ENCODE results near the gene CCT6A.
A peak's percentile ranks its signal among the peaks of the same experiment; 100 is the strongest.
"Not testable (repeated sequence)": the region's sequence is repeated elsewhere in the genome, so short reads cannot be mapped to it uniquely, and the experiment has no call there.

CCT6A gene

DNA sequence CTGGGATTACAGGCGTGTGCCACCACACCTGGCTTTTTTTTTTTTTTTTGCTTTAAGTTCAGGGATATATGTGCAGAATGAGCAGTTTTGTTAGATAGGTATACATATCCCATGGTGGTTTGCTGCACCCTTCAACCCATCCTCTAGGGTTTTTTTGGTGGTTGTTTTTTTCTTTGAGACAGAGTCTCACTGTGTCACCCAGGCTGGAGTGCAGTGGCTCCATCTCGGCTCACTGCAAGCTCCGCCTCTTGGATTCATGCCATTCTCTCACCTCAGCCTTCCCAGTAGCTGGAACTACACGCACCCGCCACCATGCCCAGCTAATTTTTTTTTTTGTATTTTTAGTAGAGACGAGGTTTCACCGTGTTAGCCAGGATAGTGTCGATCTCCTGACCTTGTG, 2.8 kb upstream of the CCT6A start:
- H3K4me3 ChIP-seq (ENCODE audit: low read depth, low read length); DNase-seq (ENCODE audit: low read depth): not testable (repeated sequence)

DNA sequence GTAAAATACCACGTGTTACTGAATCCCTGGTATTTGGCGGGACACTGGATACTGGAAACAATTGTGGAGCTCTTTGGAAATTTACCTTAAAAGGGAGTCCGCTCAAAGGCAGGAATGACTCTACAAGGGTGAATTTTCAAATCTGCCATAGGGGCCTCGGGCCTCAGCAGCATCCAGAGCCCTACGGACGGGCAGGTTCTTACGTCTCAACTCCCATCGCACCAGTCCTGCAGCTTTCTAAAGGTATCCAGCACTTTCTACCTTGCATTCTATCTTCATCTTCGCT, 569 bp upstream of the CCT6A start:
- DNase-seq (ENCODE audit: low read depth), result no peak
- H3K4me3 ChIP-seq (ENCODE audit: low read depth, low read length), result peak overlapping the region; percentile 96

DNA sequence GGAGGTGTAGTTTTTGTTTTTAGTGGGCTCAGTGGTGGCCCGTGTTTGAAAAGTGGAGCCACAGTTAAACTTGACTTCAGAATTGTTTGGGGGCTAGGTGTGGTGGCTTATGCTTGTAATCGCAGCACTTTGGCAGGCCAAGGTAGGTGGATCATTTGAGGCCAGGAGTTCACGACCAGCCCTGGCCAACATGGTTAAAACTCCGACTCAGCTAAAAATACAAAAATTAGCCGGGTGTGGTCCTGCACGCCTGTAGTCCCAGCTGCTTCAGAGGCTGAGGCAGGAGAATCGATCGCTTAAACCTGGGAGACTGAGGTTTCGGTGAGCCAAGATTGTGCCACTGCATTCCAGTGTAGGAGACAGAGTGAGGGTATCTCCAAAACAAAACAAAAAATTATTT, 1.8 kb downstream of the CCT6A start:
- H3K4me3 ChIP-seq (ENCODE audit: low read depth, low read length), result no peak overlapping the region
- DNase-seq (ENCODE audit: low read depth), result no peak

DNA sequence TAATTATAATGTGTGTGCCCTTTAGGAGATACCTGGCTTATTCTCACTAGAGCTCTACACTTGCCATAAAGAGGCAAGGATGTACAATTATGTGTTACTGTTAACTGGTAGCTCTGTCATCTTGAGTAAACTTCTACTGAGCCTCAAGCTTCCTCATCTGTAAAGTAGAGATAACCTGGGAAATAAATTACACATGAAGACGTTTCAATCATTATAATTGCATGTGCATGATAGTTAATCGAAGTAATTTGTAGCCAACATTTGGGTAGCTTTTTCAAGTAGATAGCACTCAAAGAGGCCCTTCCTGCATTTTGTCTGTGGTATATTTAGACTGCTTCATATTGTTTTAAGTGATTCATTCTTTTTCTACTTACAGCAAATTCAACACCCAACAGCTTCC, 2.4 kb downstream of the CCT6A start:
- no peak for DNase-seq (ENCODE audit: low read depth)
- H3K4me3 ChIP-seq (ENCODE audit: low read depth, low read length), result no peak overlapping the region

DNA sequence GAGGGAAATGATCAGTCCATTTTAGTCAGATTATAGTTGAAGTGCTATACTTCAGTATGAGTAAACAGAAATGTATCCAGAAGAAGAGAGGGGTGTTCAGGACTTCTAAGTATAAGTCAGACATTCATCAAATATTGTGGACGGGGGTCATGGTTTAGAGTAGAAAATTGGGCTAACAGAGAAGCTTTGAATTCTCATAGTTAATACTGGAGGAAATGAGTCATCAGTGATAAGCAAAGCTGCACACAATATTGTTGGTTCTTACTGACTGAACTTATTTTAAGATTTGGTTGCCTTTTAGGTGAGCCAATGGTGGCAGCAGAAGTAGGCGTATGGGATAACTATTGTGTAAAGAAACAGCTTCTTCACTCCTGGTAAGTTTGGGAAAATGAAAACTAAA, 10.8 kb downstream of the CCT6A start:
- no peak overlapping the region for H3K4me3 ChIP-seq (ENCODE audit: low read depth, low read length)
- DNase-seq (ENCODE audit: low read depth), result no peak

DNA sequence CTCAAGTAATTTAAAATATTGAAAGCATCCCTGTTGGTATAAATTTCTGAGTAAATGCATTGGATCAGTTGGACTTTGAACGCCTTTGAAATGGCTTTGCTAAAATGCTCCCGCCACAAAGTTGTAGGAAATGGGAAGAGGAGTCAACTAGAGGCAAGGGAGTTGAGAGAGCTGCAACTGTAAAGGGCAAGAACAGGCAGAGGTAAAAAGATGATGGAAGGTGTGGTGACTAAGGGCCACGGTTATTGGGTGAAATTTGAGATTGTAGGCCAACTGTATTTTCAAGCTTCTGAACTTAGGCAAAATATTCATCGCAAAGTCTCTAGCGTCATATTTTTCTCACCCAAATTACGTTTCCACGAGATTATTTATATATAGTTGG, 11.9 kb downstream of the CCT6A start:
- H3K4me3 ChIP-seq (ENCODE audit: low read depth, low read length), result peak overlapping the region; percentile 88

DNA sequence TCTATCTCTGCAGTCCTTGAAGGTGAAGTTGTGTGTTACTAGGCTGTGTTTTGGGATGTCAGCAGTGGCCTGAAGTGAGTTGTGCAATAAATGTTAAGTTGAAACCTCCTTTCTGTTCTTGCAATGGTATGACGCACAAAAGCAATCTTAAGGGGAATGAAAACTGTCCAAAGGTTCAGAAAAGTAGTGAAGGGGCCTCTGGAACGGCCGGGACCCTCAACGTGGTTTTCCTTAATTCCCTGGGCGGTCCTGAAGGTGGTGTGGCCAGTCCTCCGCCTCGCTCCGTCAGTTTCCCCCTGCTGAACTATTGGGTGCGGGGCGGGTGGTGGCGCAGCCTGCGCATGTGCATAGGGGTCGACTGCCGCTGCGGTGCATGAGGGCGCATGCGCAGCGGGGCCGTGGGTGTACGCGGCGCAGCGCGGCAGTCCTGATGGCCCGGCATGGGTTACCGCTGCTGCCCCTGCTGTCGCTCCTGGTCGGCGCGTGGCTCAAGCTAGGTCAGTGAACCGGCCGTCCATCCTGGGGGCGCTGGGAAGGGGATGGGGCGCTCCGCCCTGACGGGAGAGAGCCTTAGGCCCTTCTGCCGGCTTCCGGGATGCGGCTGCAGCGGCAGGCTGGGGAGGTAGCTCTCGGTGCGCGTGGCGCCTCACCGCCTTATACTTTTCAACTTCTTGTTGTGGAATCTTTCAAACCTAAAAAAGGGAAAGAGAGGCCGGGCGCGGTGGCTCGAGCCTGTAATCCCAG, 12.5 kb downstream of the CCT6A start, which contains the start of gene SUMF2:
TSS of gene SUMF2 (plus strand) at position 405 of the 744 bp plus-strand sequence. CDS start at position 431, 26 bp downstream.
- peak within 1 kb of the TSS; percentile 88 for H3K4me3 ChIP-seq (ENCODE audit: low read depth, low read length)
- DNase-seq (ENCODE audit: low read depth), result peak; percentile 60

More for the DNA sequence above, 11.9 kb downstream of the CCT6A start:
- no peak for DNase-seq (ENCODE audit: low read depth)

DNA sequence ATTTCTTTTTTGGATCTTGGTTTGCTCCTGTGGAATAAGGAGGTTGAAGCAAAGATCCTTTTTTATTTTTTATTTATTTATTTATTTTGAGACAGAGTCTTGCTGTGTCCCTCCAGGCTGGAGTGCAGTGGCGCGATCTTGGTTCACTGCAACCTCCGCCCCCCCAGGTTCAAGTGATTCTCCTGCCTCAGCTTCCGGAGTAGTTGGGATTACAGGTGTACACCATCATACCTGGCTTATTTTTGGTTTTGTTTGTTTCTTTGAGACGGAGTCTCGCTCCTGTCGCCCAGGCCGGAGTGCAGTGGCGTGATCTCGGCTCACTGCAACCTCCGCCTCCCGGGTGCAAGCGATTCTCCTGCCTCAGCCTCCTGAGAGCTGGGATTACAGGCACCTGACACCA, 14.8 kb downstream of the CCT6A start:
- DNase-seq (ENCODE audit: low read depth); H3K4me3 ChIP-seq (ENCODE audit: low read depth, low read length): not testable (repeated sequence)

DNA sequence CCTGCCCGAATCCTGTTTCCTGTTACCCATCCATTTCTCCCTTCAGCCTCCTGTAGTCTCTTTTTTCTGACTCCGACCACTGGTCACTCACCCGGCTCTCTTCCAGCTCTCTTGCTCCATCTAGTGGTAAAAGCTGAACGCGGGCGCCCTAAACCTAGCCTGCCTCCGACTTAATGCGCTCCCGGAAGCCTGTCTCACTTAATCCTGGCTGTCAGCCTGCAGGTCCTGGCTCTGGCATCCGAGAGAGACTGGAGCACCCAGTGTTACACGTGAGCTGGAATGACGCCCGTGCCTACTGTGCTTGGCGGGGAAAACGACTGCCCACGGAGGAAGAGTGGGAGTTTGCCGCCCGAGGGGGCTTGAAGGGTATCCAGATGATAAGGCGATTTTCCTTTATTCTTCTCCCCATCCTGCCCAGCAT, 22.8 kb downstream of the CCT6A start:
- DNase-seq (ENCODE audit: low read depth), result no peak
- no peak overlapping the region for H3K4me3 ChIP-seq (ENCODE audit: low read depth, low read length)

DNA sequence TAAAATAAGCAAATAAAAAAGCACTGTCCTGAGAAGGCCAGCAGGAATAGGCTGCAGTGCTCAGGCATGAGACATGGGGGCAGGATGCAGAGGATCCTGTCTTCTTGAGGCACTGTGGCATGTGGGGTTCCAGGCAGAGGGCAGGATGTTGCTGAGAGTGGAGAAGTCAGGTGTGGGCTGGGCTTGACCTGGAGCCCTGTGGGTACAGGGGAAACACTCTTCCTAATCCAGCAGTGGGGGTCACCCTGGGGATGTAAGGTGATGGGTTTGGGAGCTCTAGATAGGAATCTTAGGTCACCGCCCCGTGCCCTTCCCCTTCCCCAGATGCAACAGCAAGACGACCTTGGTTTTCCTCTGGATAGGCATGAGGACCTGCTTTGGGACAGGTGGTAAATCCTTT, 26.1 kb downstream of the CCT6A start:
- H3K4me3 ChIP-seq (ENCODE audit: low read depth, low read length), result no peak overlapping the region
- DNase-seq (ENCODE audit: low read depth), result no peak

DNA sequence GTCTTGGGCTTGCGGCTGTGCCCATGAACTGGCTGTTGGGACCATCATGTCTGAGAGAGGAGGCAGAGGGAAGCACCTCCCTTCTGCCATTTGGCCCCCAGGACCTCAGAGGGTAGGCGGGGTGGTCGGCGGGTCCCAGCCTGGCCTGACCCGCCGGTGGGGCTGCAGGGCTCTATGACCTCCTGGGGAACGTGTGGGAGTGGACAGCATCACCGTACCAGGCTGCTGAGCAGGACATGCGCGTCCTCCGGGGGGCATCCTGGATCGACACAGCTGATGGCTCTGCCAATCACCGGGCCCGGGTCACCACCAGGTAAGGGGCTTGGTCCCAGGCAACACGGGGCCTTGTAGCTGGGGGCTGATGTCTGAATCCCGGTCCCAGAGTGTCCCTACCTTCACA, 26.6 kb downstream of the CCT6A start:
- DNase-seq (ENCODE audit: low read depth), result no peak

DNA sequence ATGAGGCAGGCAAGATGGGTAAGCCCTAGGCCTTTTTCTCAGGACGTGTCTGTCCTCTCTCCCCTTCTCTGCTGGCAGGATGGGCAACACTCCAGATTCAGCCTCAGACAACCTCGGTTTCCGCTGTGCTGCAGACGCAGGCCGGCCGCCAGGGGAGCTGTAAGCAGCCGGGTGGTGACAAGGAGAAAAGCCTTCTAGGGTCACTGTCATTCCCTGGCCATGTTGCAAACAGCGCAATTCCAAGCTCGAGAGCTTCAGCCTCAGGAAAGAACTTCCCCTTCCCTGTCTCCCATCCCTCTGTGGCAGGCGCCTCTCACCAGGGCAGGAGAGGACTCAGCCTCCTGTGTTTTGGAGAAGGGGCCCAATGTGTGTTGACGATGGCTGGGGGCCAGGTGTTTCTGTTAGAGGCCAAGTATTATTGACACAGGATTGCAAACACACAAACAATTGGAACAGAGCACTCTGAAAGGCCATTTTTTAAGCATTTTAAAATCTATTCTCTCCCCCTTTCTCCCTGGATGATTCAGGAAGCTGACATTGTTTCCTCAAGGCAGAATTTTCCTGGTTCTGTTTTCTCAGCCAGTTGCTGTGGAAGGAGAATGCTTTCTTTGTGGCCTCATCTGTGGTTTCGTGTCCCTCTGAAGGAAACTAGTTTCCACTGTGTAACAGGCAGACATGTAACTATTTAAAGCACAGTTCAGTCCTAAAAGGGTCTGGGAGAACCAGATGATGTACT, 28.1 kb downstream of the CCT6A start:
- peak; percentile 41 for DNase-seq (ENCODE audit: low read depth)
- H3K4me3 ChIP-seq (ENCODE audit: low read depth, low read length), result no peak overlapping the region

More for the DNA sequence above, 26.6 kb downstream of the CCT6A start:
- H3K4me3 ChIP-seq (ENCODE audit: low read depth, low read length), result no peak overlapping the region

DNA sequence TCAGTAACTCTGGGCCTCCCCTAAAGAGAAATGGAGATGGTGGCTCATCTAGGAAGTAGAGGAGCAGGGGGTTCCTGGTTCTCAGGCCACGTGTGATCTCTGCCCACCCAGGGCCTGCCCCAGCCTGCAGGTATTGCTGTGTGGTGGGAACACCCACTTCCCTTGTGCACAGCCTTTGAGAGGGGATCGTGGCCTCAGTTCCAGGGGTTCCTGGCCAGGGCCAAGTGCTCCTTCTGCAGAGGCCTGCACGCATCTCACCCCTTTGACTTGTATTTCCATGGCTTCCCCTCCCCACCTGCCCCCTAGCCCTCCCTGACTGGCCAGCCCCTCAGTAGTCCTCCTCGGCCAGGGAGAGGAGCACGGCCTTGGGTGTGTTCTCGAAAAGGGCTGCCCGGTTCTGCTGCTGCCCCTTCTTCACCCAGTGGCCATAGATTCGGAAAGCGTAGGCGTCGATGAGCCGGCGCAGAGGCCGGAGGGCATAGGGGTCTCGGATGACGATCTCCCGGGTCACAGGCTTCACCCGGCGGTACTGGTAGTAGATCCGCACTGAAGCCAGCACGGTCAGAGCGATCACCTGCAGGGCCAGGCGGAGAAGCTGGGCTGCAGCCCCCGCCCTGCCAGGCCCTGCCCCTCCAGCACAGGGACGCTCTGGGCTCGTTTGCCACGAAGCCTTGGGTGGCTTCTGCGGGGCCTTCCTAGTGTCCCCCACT, 29.3 kb downstream of the CCT6A start:
- not testable (repeated sequence) for DNase-seq (ENCODE audit: low read depth); H3K4me3 ChIP-seq (ENCODE audit: low read depth, low read length)

DNA sequence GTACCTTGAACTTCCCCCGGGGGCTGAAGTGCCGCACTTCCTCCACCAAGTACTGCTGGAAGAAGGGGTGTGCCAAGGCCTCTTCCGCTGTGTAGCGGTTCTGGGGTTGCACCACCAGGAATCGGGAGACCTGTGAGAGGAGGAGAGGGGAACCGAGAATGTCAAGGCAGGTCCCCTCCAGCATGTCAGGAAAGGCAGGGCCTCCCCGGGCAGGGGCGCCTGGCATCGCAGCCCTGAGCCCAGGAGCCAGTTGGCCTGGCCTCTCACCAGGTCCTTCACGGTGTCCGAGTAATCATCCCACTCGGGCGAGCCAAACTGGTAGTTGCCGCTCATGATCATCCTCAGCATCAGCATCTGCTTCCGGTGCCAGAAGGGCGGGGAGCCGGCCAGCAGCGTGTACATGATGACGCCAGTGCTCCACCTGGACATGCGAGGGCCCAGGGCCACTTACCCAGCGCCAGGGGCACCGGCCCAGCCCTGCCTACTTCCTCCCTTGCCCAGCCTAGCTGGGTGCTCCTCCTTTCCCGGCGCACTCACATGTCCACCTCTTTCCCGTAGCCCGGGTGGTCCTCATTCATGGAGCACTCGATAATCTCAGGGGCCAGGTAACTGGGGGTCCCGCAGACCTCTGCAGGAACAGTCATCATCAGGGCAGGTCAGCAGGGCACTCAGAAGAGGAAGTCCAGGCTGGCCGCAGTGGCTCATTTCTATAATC, 30.2 kb downstream of the CCT6A start:
- no peak overlapping the region for H3K4me3 ChIP-seq (ENCODE audit: low read depth, low read length)
- DNase-seq (ENCODE audit: low read depth), result no peak

DNA sequence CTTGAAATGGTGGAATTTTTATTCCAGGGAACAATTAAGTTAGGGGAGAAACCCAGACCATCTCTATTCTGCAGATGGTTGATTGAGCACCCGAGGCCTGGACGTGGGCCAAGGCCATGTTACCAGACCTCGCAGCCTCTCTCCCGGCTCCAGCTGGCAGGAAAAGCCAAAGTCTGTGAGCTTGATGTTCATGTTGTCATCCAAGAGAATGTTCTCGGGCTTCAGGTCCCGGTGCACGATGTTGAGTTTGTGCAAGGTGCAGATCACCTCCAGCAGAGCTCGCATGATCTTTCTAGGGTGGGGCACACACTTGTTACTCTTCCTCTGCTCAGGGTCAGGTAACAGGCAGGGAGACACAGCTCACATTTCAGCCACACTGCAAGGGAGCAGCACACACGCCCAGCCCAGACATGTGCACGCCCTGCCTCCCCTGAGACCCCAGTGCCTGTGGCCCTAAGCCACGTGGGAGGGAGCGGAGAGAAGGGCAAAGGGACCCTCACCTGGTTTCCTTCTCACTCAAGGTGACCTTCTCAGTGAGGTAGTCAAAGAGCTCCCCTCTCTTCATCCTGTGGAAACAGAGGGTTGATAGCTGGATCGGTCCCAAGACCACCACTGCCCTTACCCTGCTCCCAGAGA, 31.7 kb downstream of the CCT6A start:
- H3K4me3 ChIP-seq (ENCODE audit: low read depth, low read length), result no peak overlapping the region
- no peak for DNase-seq (ENCODE audit: low read depth)

DNA sequence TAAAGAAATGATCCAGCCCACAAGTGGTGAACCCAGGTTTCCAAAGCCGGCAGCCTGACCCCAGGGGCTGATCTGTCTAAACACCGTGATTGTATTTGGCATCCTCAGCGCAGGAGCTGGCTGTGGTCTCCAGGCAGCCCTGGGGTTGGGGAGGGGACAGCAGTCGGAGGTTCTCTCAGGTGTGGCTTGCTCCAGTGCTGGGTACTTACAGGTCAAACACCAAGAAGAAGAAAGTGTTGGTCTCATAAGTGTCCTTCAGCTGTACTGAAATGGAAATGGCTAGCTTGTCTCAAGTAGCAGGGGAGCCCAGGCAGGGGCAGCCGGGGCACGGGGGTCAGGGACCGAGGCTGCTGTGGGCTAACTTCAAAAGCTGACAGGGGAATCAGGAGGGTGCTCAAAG, 35.2 kb downstream of the CCT6A start:
- no peak overlapping the region for H3K4me3 ChIP-seq (ENCODE audit: low read depth, low read length)
- no peak for DNase-seq (ENCODE audit: low read depth)

DNA sequence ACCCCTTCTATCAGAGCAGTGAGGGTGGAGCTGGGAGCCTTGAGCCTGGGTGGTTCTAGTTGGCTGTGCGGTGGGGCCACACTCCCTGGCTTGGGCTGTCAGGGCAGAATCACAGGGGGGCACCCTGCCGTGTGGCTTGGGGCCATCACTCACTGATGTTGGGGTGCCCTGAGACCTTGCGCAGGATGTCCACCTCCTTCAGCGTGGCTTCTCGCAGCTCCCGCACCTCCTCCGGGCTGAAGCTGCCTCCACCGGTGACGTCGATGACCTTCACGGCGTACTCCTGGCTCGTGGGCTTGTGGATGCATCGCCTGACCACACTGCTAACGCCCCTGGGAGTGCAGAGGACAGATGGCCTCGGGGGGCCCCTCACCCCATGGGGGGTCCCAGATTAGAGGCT, 35.9 kb downstream of the CCT6A start:
- no peak overlapping the region for H3K4me3 ChIP-seq (ENCODE audit: low read depth, low read length)

DNA sequence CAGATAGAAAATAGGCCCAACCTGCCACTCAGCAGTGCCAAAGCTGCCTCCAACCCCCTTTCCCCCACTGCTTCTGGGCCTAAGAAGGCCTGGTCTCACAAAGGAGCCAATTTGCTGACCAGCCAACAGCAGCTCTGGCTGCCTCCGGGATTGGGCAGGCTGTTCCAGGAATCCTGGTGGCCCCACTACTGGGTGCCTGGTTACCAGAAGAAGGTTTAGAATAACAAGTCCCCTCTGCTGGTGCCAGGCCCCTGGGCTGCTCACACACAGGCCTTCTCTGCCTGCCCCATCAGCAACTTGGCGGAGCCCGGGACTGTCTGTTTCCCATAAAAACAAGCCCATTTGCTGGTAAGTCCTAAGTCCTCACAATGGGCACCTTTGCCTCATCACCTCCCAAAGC, 40.0 kb downstream of the CCT6A start:
- no peak for DNase-seq (ENCODE audit: low read depth)
- H3K4me3 ChIP-seq (ENCODE audit: low read depth, low read length), result no peak overlapping the region

More for the DNA sequence above, 35.9 kb downstream of the CCT6A start:
- DNase-seq (ENCODE audit: low read depth), result no peak

DNA sequence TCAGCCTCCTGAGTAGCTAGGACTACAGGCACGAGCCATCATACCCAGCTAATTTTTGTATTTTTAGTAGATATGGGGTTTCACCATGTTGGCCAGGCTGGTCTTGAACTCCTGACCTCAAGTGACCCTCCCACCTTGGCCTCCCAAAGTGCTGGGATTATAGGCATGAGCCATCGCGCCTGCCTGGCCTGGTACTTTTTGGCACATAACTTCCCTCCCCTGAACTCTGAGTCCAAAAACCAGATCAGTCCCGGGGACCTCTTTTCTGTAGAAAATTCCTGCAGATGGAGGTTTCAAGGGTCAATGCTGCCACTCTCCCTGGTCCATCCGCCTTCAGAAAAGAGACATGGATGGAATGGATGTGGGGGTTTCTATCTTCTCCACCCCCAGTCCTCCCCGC, 40.8 kb downstream of the CCT6A start:
- H3K4me3 ChIP-seq (ENCODE audit: low read depth, low read length); DNase-seq (ENCODE audit: low read depth): not testable (repeated sequence)
